ENCODE data around the gene PCGF3. TPM values are rescaled to one million over a fixed set of nuclear protein-coding genes. Genes with fewer than 3 reads are reported as not detected.
A peak's percentile ranks its signal among the peaks of the same experiment; 100 is the strongest.

Gene PCGF3
- total and polyA plus RNA-seq, 10 of the 15 experiments (the other 5 are each of a cell fraction or from before 2014, with no cell fraction given) = 2.2 to 43.8 (median 15.9) TPM

GRCh38 chr4:674172-675035, 31.2 kb upstream of the PCGF3 start, which contains the start of the genes ATP5ME and MYL5 (continued):
- TF ChIP-seq RAD51 (IDR thresholded peaks at IDR 0.05) (no peak), MTA2 (IDR thresholded peaks at IDR 0.05; ENCODE audit: low read depth) (0 out of 2 replicates have a peak, but pooled peaks have one; percentile 10), IKZF1 (conservative IDR thresholded peaks at IDR 0.05) (peak; percentile 99), HCFC1 (IDR thresholded peaks at IDR 0.05; ENCODE audit: low read length) (peak; percentile 71), RAD21 (IDR thresholded peaks at IDR 0.05; ENCODE audit: insufficient read depth, low read depth, low read length) (peak; percentile 48; the same call in 1 of the 2 replicates), POLR2AphosphoS2 (IDR thresholded peaks at IDR 0.05; ENCODE audit: low read depth, low read length) (peak; percentile 66; the same call in 1 of the 2 replicates), MAX (IDR thresholded peaks at IDR 0.05; ENCODE audit: low read depth, low read length) (peak; percentile 62), REST (IDR thresholded peaks at IDR 0.05; ENCODE audit: low read depth, low read length) (0 out of 2 replicates have a peak, but pooled peaks have one; percentile 32), ZNF207 (IDR thresholded peaks at IDR 0.05; ENCODE audit: borderline replicate concordance) (peak; percentile 73; the same call in 1 of the 2 replicates), TCF12 (IDR thresholded peaks at IDR 0.05; ENCODE audit: low read depth, low read length) (no peak), SMARCA5 (IDR thresholded peaks at IDR 0.05) (no peak), TBL1XR1 (IDR thresholded peaks at IDR 0.05; ENCODE audit: low read depth, low read length) (peak; percentile 75; the same call in 1 of the 2 replicates), NR2C2 (IDR thresholded peaks at IDR 0.05; ENCODE audit: borderline replicate concordance, control insufficient read depth, insufficient read length, low read depth) (peak; percentile 98), IRF4 (IDR thresholded peaks at IDR 0.05; ENCODE audit: low read depth, low read length) (peak; percentile 60; the same call in 1 of the 2 replicates), ZBTB40 (IDR thresholded peaks at IDR 0.05; ENCODE audit: borderline replicate concordance) (peak; percentile 79), SREBF1 (IDR thresholded peaks at IDR 0.05; ENCODE audit: low read length) (peak; percentile 83), SIN3A (IDR thresholded peaks at IDR 0.05; ENCODE audit: low read depth, low read length) (no peak), MXI1 (IDR thresholded peaks at IDR 0.05; ENCODE audit: low read depth, low read length) (peak; percentile 61; the same call in 1 of the 2 replicates)

All from GM12878 (cell line).